ENCODE data around the gene RNF135. TPM values are rescaled to one million over a fixed set of nuclear protein-coding genes. Genes with fewer than 3 reads are reported as not detected.
A peak's percentile ranks its signal among the peaks of the same experiment; 100 is the strongest.

RNF135 gene
- total RNA-seq, 1 experiment from 2014 or later: 8.0 TPM

DNA sequence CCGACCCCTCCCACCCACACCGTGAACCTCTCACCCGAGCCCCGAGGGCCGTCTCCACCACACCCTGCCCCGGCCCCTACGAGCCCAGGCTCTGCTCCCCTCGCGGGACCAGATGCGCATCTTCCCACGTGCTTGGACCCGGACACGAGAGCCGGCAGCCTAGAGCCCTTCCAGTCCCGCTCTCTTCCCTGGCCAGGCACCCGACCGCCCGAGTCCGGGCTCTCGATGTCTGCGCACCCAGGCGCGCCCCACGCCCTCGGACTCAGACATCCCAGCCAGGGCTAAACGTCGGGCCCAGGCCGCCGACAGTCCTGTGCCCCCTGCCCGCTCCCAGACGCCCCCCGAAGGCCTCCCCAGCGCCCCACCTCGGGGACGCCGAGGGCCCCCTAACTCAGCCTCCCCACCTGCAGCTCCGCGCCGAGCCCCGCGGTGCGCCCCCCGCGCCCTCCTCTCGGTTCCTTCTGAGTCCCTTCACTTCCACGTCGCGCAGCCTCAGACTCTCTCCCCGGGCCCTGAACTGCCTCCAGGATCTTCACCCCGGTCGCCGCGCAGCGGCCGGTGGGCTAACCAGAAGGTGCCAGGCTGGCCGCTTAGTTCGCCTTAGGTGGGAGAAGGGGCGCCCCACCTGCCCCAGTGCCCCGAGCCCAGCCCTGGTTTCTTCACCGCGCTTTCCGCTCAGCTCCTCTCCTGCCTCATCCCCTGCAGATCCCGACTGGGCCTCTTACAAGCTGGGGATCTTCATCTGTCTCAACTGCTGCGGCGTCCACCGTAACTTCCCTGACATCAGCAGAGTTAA, 48.4 kb upstream of the RNF135 start:
- H3K9ac ChIP-seq (ENCODE audit: extremely low read depth, insufficient read length, low read length): no peak overlapping the region
- DNase-seq: peak; percentile 62

More for the DNA sequence above, 48.4 kb upstream of the RNF135 start:
- H3K23ac ChIP-seq (ENCODE audit: insufficient read length, low read depth, low read length): no peak overlapping the region
- no peak overlapping the region for H3T11ph ChIP-seq (ENCODE audit: low read length)
- peak overlapping the region; percentile 60 to 77 for H3K4me3 Mint-ChIP-seq
- no peak overlapping the region for H2BK12ac ChIP-seq (ENCODE audit: insufficient read length, low read depth, low read length)
- H3K79me1 ChIP-seq (ENCODE audit: insufficient read depth, low read depth, low read length, poor library complexity, severe bottlenecking): no peaks in the 10 kb centered on the region
- H3K56ac ChIP-seq (ENCODE audit: insufficient read length, low read depth, low read length): no peak overlapping the region
- H3K4me1 Mint-ChIP-seq: peaks cover 20 to 22% of the 10 kb centered on the region in 2 experiments
- H3K9me3 ChIP-seq (ENCODE audit: control insufficient read depth, low read depth, low read length): no peaks in the 10 kb centered on the region
- H2AFZ ChIP-seq (ENCODE audit: low read length): no peak overlapping the region
- no peaks in the 10 kb centered on the region for H4K20me1 ChIP-seq (ENCODE audit: control insufficient read depth, insufficient read depth, insufficient read length)
- TF ChIP-seq, protein P1, sequence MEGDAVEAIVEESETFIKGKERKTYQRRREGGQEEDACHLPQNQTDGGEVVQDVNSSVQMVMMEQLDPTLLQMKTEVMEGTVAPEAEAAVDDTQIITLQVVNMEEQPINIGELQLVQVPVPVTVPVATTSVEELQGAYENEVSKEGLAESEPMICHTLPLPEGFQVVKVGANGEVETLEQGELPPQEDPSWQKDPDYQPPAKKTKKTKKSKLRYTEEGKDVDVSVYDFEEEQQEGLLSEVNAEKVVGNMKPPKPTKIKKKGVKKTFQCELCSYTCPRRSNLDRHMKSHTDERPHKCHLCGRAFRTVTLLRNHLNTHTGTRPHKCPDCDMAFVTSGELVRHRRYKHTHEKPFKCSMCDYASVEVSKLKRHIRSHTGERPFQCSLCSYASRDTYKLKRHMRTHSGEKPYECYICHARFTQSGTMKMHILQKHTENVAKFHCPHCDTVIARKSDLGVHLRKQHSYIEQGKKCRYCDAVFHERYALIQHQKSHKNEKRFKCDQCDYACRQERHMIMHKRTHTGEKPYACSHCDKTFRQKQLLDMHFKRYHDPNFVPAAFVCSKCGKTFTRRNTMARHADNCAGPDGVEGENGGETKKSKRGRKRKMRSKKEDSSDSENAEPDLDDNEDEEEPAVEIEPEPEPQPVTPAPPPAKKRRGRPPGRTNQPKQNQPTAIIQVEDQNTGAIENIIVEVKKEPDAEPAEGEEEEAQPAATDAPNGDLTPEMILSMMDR (conservative IDR thresholded peaks at IDR 0.05): no peak
- peaks cover 21% of the 10 kb centered on the region; the same call in 1 of the 2 replicates for H3K27me3 ChIP-seq (ENCODE audit: insufficient read depth, low read length)
- H4K5ac ChIP-seq (ENCODE audit: insufficient read length, low read depth, low read length): no peak overlapping the region
- H3K27ac ChIP-seq (ENCODE audit: insufficient read length, low read depth, low read length): no peak overlapping the region
- WGBS (ENCODE audit: extremely low coverage, insufficient read length, low lambda C conversion rate): no CpG with 5 or more reads among the region's 66 CpGs
- H4K91ac ChIP-seq (ENCODE audit: insufficient read length, low read depth, low read length): no peak overlapping the region
- no peak overlapping the region for H3K18ac ChIP-seq (ENCODE audit: insufficient read length, low read depth, low read length)
- H3K27me3 Mint-ChIP-seq (ENCODE audit: low read depth): peaks cover 77% of the 10 kb centered on the region
- 0 out of 5 replicates have a peak, but pooled peaks cover 0 to 2% of the 10 kb centered on the region in 2 experiments for H3K9me3 Mint-ChIP-seq
- no peak overlapping the region; the same call in 1 of the 2 replicates for H3K14ac ChIP-seq (ENCODE audit: insufficient read depth, low read length)
- peak overlapping the region; percentile 84 for H3K4me2 ChIP-seq (ENCODE audit: insufficient read depth, insufficient read length, low read length)
- no peaks in the 10 kb centered on the region for H3K79me2 ChIP-seq (ENCODE audit: insufficient read depth, low read length)
- peaks cover 2% of the 10 kb centered on the region; the same call in 1 of the 2 replicates for H3K4me1 ChIP-seq (ENCODE audit: insufficient read depth, low read length)
- no peak overlapping the region for H4K8ac ChIP-seq (replicated peaks; ENCODE audit: insufficient read length, low read depth, low read length)
- H2BK15ac ChIP-seq (ENCODE audit: low read depth, low read length): no peak overlapping the region
- peaks cover 10% of the 10 kb centered on the region for H3K23me2 ChIP-seq (ENCODE audit: insufficient read length, low read depth, low read length, poor library complexity, severe bottlenecking)
- no peaks in the 10 kb centered on the region; a peak in 1 of 7 replicates for H3K36me3 Mint-ChIP-seq (ENCODE audit: insufficient read depth in 1 of 3, low read depth in 3 of 3)
- H3K27ac Mint-ChIP-seq: no peak overlapping the region
- H2BK20ac ChIP-seq (ENCODE audit: low read depth, low read length, poor library complexity, severe bottlenecking): no peak overlapping the region
- H2BK120ac ChIP-seq (ENCODE audit: low read depth, low read length, poor library complexity, severe bottlenecking): no peak overlapping the region
- no peak overlapping the region for H2BK5ac ChIP-seq (ENCODE audit: insufficient read length, low read length)
- no peak overlapping the region for H2AK5ac ChIP-seq (ENCODE audit: insufficient read length, low read length)
- no peak overlapping the region for H3K4ac ChIP-seq (ENCODE audit: low read depth, low read length)
